ENCODE measurements around the gene TSPAN2.

Gene TSPAN2

DNA sequence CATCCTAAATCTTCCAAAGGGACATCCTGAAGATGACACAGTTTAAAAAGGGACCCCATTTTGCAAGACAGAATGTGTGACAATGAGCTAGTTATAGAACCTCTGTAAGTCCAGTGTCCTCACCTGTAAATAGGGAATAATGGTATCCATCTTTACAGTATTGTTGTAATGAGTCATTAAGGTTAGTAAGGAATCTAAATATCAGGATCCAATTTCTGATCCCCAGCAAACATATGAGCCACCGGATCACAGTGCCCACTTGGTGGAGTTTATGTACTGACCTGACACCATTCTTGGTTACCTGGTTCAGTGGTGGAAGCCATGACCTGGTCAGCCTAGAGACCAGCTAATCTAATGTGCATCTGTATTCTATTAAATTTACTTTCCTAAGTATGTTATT lies 47.9 kb upstream of the TSPAN2 start:
- no peaks in the 10 kb centered on the region for H3K9me2 ChIP-seq (replicated peaks; ENCODE audit: insufficient read depth, low read length)
- no peak overlapping the region for H3K27ac ChIP-seq (ENCODE audit: low read length)
- H3K4me1 ChIP-seq (ENCODE audit: low read length), result no peaks in the 10 kb centered on the region
- no peak overlapping the region for H3K4me3 ChIP-seq (ENCODE audit: low read length)
- H3K27me3 ChIP-seq (replicated peaks; ENCODE audit: insufficient read depth, low read length), result no peaks in the 10 kb centered on the region
- no peak for TF ChIP-seq EZH2phosphoT487 (IDR thresholded peaks at IDR 0.05; ENCODE audit: low read length)
- no peak for TF ChIP-seq CTCF (IDR thresholded peaks at IDR 0.05; ENCODE audit: low read length)
- TF ChIP-seq EZH2 (optimal IDR thresholded peaks at IDR 0.05; ENCODE audit: low read depth, low read length), result no peak
- H3K9ac ChIP-seq (ENCODE audit: low read length), result no peak overlapping the region
- no peak overlapping the region for H2AFZ ChIP-seq (ENCODE audit: low read length)
- no peak for DNase-seq
- no peaks in the 10 kb centered on the region for H3K36me3 ChIP-seq (replicated peaks; ENCODE audit: insufficient read depth, low read length)
- H3K9me3 ChIP-seq (replicated peaks; ENCODE audit: insufficient read depth, low read length), result no peaks in the 10 kb centered on the region
- no peak overlapping the region for H3K4me2 ChIP-seq (ENCODE audit: low read depth, low read length)
- H3F3A ChIP-seq (ENCODE audit: insufficient read depth, low read length), result no peaks in the 10 kb centered on the region
- no peaks in the 10 kb centered on the region for H4K20me1 ChIP-seq (ENCODE audit: insufficient read depth, low read length)
- H3K79me2 ChIP-seq (ENCODE audit: low read length), result no peaks in the 10 kb centered on the region

- Histone ChIP-seq H3K4me2 (ENCODE audit: low read depth, low read length) (no peak overlapping the region), H3K36me3 (replicated peaks; ENCODE audit: insufficient read depth, low read length) (no peaks in the 10 kb centered on the region), H3K4me3 (ENCODE audit: low read length) (no peak overlapping the region), H3K9me3 (replicated peaks; ENCODE audit: insufficient read depth, low read length) (no peaks in the 10 kb centered on the region), H4K20me1 (ENCODE audit: insufficient read depth, low read length) (no peaks in the 10 kb centered on the region), H3K9me2 (replicated peaks; ENCODE audit: insufficient read depth, low read length) (no peaks in the 10 kb centered on the region), H3K9ac (ENCODE audit: low read length) (no peak overlapping the region), H3K27ac (ENCODE audit: low read length) (no peak overlapping the region), H3K27me3 (replicated peaks; ENCODE audit: insufficient read depth, low read length) (no peaks in the 10 kb centered on the region), H2AFZ (ENCODE audit: low read length) (no peak overlapping the region), H3F3A (ENCODE audit: insufficient read depth, low read length) (no peaks in the 10 kb centered on the region), H3K4me1 (ENCODE audit: low read length) (no peaks in the 10 kb centered on the region), H3K79me2 (ENCODE audit: low read length) (no peaks in the 10 kb centered on the region)
- TF ChIP-seq EZH2phosphoT487 (IDR thresholded peaks at IDR 0.05; ENCODE audit: low read length) (no peak), EZH2 (optimal IDR thresholded peaks at IDR 0.05; ENCODE audit: low read depth, low read length) (no peak), CTCF (IDR thresholded peaks at IDR 0.05; ENCODE audit: low read length) (no peak)
- DNase-seq, result no peak
These were observed 47.4 kb upstream of the TSPAN2 start for GRCh38 chr1:115136706-115137105.

DNA sequence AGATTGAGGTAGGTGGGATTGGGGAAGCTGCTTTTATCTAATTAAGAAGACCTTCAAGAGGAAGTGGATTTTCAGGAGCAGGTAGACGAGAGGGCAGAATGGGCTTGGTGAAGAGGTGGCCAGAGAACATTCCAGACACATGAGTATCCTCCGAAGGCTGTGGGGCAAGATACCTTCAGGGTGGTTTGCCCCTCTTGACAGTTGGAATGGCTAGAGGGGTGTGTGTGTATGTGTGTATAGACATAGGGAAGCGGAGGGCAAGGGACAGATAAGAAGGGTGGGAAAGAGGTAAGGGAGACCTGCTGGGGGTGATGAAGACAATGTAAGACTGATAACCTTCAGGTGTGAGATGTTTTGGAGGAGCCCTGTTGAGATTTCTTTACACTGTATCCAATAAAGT lies 46.8 kb upstream of the TSPAN2 start:
- no peak overlapping the region for H3K4me2 ChIP-seq (ENCODE audit: low read depth, low read length)
- no peaks in the 10 kb centered on the region for H3K9me3 ChIP-seq (replicated peaks; ENCODE audit: insufficient read depth, low read length)
- H3K4me3 ChIP-seq (ENCODE audit: low read length), result no peak overlapping the region
- no peaks in the 10 kb centered on the region for H3K36me3 ChIP-seq (replicated peaks; ENCODE audit: insufficient read depth, low read length)
- no peak for TF ChIP-seq EZH2 (optimal IDR thresholded peaks at IDR 0.05; ENCODE audit: low read depth, low read length)
- no peak for TF ChIP-seq EZH2phosphoT487 (IDR thresholded peaks at IDR 0.05; ENCODE audit: low read length)
- TF ChIP-seq CTCF (IDR thresholded peaks at IDR 0.05; ENCODE audit: low read length), result no peak
- H3K79me2 ChIP-seq (ENCODE audit: low read length), result no peaks in the 10 kb centered on the region
- H3K27ac ChIP-seq (ENCODE audit: low read length), result no peak overlapping the region
- no peak overlapping the region for H3K9ac ChIP-seq (ENCODE audit: low read length)
- H2AFZ ChIP-seq (ENCODE audit: low read length), result no peak overlapping the region
- DNase-seq, result no peak
- no peaks in the 10 kb centered on the region for H3K4me1 ChIP-seq (ENCODE audit: low read length)
- no peaks in the 10 kb centered on the region for H3F3A ChIP-seq (ENCODE audit: insufficient read depth, low read length)
- H4K20me1 ChIP-seq (ENCODE audit: insufficient read depth, low read length), result no peaks in the 10 kb centered on the region
- no peaks in the 10 kb centered on the region for H3K27me3 ChIP-seq (replicated peaks; ENCODE audit: insufficient read depth, low read length)
- no peaks in the 10 kb centered on the region for H3K9me2 ChIP-seq (replicated peaks; ENCODE audit: insufficient read depth, low read length)
